ENCODE data around the gene UQCR10.

UQCR10 gene

GRCh38 chr22:29765905-29766631 lies 1.1 kb upstream of the UQCR10 start:
- DNase-seq: peak; percentile 26

GRCh38 chr22:29766632-29767170 lies 468 bp upstream of the UQCR10 start, which contains the start of gene ZMAT5:
Gene ZMAT5, minus strand, starts transcription at chr22:29767007. Its CDS starts 18,463 bp downstream, at chr22:29748544.
- peak; percentile 94 for DNase-seq

- no peak for DNase-seq
Observed at GRCh38 chr22:29768052-29768693, 1.0 kb downstream of the UQCR10 start.

GRCh38 chr22:29769723-29770321 lies 2.7 kb downstream of the UQCR10 start:
- no peak for DNase-seq

GRCh38 chr22:29772170-29772641 lies 5.0 kb downstream of the UQCR10 start:
- DNase-seq: no peak

GRCh38 chr22:29773233-29773632 lies 6.1 kb downstream of the UQCR10 start:
- DNase-seq: no peak

GRCh38 chr22:29780220-29780619 lies 13.1 kb downstream of the UQCR10 start:
- no peak for DNase-seq

- no peak for DNase-seq
Observed at GRCh38 chr22:29780748-29781676, 13.8 kb downstream of the UQCR10 start.

- DNase-seq: no peak
Observed at GRCh38 chr22:29782061-29782845, 15.1 kb downstream of the UQCR10 start.

GRCh38 chr22:29784451-29785361 lies 17.5 kb downstream of the UQCR10 start:
- no peak for DNase-seq

GRCh38 chr22:29786031-29786430 lies 18.9 kb downstream of the UQCR10 start:
- no peak for DNase-seq

- no peak for DNase-seq
Observed at GRCh38 chr22:29787371-29787980, 20.3 kb downstream of the UQCR10 start.

- no peak for DNase-seq
Observed at GRCh38 chr22:29788339-29789279, 21.4 kb downstream of the UQCR10 start.

- no peak for DNase-seq
Observed at GRCh38 chr22:29790061-29790460, 22.9 kb downstream of the UQCR10 start.

GRCh38 chr22:29793396-29793795 lies 26.2 kb downstream of the UQCR10 start:
- no peak for DNase-seq

GRCh38 chr22:29795663-29796062 lies 28.5 kb downstream of the UQCR10 start:
- no peak for DNase-seq

GRCh38 chr22:29797351-29797750 lies 30.2 kb downstream of the UQCR10 start:
- DNase-seq: no peak

- no peak for DNase-seq
Observed at GRCh38 chr22:29798318-29798717, 31.1 kb downstream of the UQCR10 start.

- DNase-seq: no peak
Observed at GRCh38 chr22:29798801-29799200, 31.6 kb downstream of the UQCR10 start.

Measured in stimulated activated CD4-positive, alpha-beta T cell treated with anti-CD3 and anti-CD28 coated beads, Interleukin-4, amount 100 ng/mL, for 24 hours (primary cell).